NT2/D1 (cell line): Measurements from ENCODE around the gene HUS1B.

Experiments
- SUZ12 ChIP-seq: IDR thresholded peaks from 2 replicates; pipeline ENCODE4 v1.6.1; 2011; ENCODE audit not compliant: insufficient read length, insufficient read depth; ENCODE audit errors: extremely low read depth
- YY1 ChIP-seq: IDR thresholded peaks from 2 replicates; pipeline ENCODE4 v1.6.1; 2011; ENCODE audit not compliant: insufficient read length, insufficient read depth

- TF ChIP-seq YY1 (no peak), SUZ12 (no peak)
Observed at GRCh38 chr6:677919-678318, 21.0 kb upstream of the HUS1B start.
